A673 (cell line): ENCODE data around the gene SLC5A3. TPM values are rescaled to one million over a fixed set of nuclear protein-coding genes. Genes with fewer than 3 reads are reported as not detected.

Experiments used
- BruUV-seq: library from RNA; stranded (reverse); fragments of 400-500 nt; replicated peaks from 2 replicates; lab custom pipeline; 2021; lab: Mats Ljungman, UMichigan
- CTCF ChIA-PET: fragments of 300-600 bp; sonication (Branson Sonifier 250); formaldehyde crosslinking; loops from one replicate; lab custom pipeline; 2022; ENCODE audit warnings: antibody characterized with exemption; lab: Charles Lee
- POLR2A ChIA-PET: fragments of 300-600 bp; sonication (Branson Sonifier 250); formaldehyde crosslinking; loops from one replicate; lab custom pipeline; 2022; ENCODE audit warnings: antibody characterized with exemption; ENCODE audit not compliant: low non-redundant PET; lab: Charles Lee
- DNase-seq: peaks from one replicate; pipeline ENCODE4 v3.0.0-alpha.2; 2015; ENCODE audit warnings: low spot score
- H3K27ac ChIP-seq: fragments of 200-600 bp; sonication (generic); 2 replicates; pipeline ENCODE4 v1.5.1; 2016; ENCODE audit warnings: mixed run types, low read depth, mild to moderate bottlenecking, mixed read lengths, antibody characterized with exemption, low read length; ENCODE audit not compliant: poor library complexity, severe bottlenecking
- H3K27me3 ChIP-seq: fragments of 200-600 bp; sonication (generic); replicated peaks from 2 replicates; pipeline ENCODE4 v1.6.1; 2017; ENCODE audit warnings: mixed run types, low read depth, mild to moderate bottlenecking, mixed read lengths, antibody characterized with exemption, low read length; ENCODE audit not compliant: insufficient read depth, poor library complexity
- H3K36me3 ChIP-seq: fragments of 200-600 bp; sonication (generic); 2 replicates; pipeline ENCODE4 v1.6.1; 2016; ENCODE audit warnings: mixed run types, mild to moderate bottlenecking, mixed read lengths, antibody characterized with exemption, low read length; ENCODE audit not compliant: insufficient read depth, poor library complexity, severe bottlenecking
- H3K4me1 ChIP-seq: fragments of 200-600 bp; sonication (generic); 2 replicates; pipeline ENCODE4 v1.6.1; 2017; ENCODE audit warnings: mixed run types, mild to moderate bottlenecking, mixed read lengths, antibody characterized with exemption, low read length; ENCODE audit not compliant: insufficient read depth, poor library complexity, severe bottlenecking
- H3K4me3 ChIP-seq: fragments of 200-600 bp; sonication (generic); 2 replicates; pipeline ENCODE4 v1.5.1; 2016; ENCODE audit warnings: low read depth, mixed run types, mild to moderate bottlenecking, mixed read lengths, low read length; ENCODE audit not compliant: poor library complexity, severe bottlenecking
- H3K9me3 ChIP-seq: fragments of 200-600 bp; sonication (generic); 2 replicates; pipeline ENCODE4 v1.6.1; 2016; ENCODE audit warnings: mixed run types, low read depth, mild to moderate bottlenecking, mixed read lengths, antibody characterized with exemption, low read length; ENCODE audit not compliant: poor library complexity, severe bottlenecking
- CTCF ChIP-seq: fragments of 300-800, 200-600 bp; sonication (generic); conservative IDR thresholded peaks from 2 replicates; pipeline ENCODE4 v1.5.1; 2017; ENCODE audit warnings: low read depth, mild to moderate bottlenecking, antibody characterized with exemption, low read length, moderate library complexity, mixed read lengths
- EZH2 ChIP-seq: fragments of 200-600 bp; sonication (generic); IDR thresholded peaks from 2 replicates; pipeline ENCODE4 v1.6.1; 2017; ENCODE audit warnings: borderline replicate concordance, low read depth, mild to moderate bottlenecking, mixed read lengths, antibody characterized with exemption, low read length; ENCODE audit not compliant: poor library complexity, severe bottlenecking
- intact Hi-C: fragments of 100-400 bp; cut with micrococcal nuclease; formaldehyde crosslinking; loops from one replicate; pipeline ENCODE4 v1.10.0; 2022; ENCODE audit not compliant: unreplicated experiment
- total RNA-seq: library from RNA; stranded (reverse); gene quantifications from 2 replicates; pipeline ENCODE4 v1.2.3, GENCODE V29; 2021

The SLC5A3 gene
- total RNA-seq, 1 experiment from 2014 or later: 20.5 TPM

DNA sequence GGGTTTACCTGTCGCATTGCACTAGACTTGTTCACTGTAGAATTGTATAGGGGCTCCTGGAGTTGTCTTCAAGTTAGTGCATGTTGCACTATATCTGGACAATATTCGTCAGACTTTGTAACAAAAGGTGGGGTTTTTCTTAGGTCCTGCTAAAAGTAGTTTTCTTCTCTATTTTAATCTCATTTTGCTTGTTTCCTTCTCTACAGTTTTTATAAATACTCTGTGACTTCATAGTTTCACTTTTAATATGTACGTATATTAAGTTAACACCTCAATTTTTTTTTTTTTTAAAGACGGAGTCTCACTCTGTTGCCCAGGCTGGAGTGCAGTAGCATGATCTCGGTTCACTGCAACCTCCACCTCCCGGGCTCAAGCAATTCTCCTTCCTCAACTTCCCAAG is 26.5 kb upstream of the SLC5A3 start:
- Histone ChIP-seq H3K27me3 (no peaks in the 10 kb centered on the region), H3K27ac (no peak overlapping the region), H3K4me1 (no peaks in the 10 kb centered on the region), H3K36me3 (no peaks in the 10 kb centered on the region), H3K9me3 (no peaks in the 10 kb centered on the region), H3K4me3 (no peak overlapping the region)
- POLR2A ChIA-PET: no interaction called here
- CTCF ChIA-PET: no interaction called here
- intact Hi-C loops: no loop called here
- no peak for TF ChIP-seq CTCF
- no peak for TF ChIP-seq EZH2
- DNase-seq: no peak
- BruUV-seq: no TSS peak

GRCh38 chr21:34047835-34048234 is 25.5 kb upstream of the SLC5A3 start:
- POLR2A ChIA-PET: no interaction called here

DNA sequence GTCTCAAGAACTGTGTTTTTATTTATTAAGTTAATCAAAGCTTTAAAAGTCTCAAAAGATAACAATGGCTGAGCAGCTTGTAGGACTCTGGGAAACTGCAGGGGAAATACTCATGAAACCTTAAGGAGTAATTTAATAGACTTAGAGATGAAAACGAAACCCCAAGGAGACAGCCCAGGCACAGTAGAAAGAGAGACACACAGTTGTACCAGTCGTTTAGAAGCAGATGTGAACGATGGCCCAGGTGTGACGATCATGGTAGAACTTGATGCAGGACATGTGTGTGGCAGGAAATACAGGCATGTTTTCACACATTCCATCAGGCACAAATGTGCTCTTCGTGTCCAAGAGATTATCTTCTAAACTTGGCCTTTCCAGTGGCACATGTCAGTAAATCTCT is 21.2 kb upstream of the SLC5A3 start:
- no peak overlapping the region for H3K4me3 ChIP-seq
- ChIA-PET CTCF (no interaction called here), POLR2A (no interaction called here)
- no peaks in the 10 kb centered on the region for H3K27me3 ChIP-seq
- no TSS peak for BruUV-seq
- intact Hi-C loops: no loop called here
- no peaks in the 10 kb centered on the region for H3K36me3 ChIP-seq
- no peak for DNase-seq
- no peaks in the 10 kb centered on the region for H3K9me3 ChIP-seq
- no peak overlapping the region for H3K27ac ChIP-seq
- no peaks in the 10 kb centered on the region for H3K4me1 ChIP-seq
- no peak for TF ChIP-seq EZH2
- no peak for TF ChIP-seq CTCF

More at GRCh38 chr21:34047835-34048234, 25.5 kb upstream of the SLC5A3 start:
- H3K4me1 ChIP-seq: no peaks in the 10 kb centered on the region
- no peak for DNase-seq
- H3K36me3 ChIP-seq: no peaks in the 10 kb centered on the region
- H3K27ac ChIP-seq: no peak overlapping the region
- intact Hi-C loops: no loop called here
- no TSS peak for BruUV-seq
- H3K9me3 ChIP-seq: no peaks in the 10 kb centered on the region
- TF ChIP-seq EZH2 (no peak), CTCF (no peak)
- H3K4me3 ChIP-seq: no peak overlapping the region
- CTCF ChIA-PET: no interaction called here
- no peaks in the 10 kb centered on the region for H3K27me3 ChIP-seq
